ENCODE measurements around the gene VCY1B.
"Not testable (repeated sequence)": the region's sequence is repeated elsewhere in the genome, so short reads cannot be mapped to it uniquely, and the experiment has no call there.

The VCY1B gene

DNA sequence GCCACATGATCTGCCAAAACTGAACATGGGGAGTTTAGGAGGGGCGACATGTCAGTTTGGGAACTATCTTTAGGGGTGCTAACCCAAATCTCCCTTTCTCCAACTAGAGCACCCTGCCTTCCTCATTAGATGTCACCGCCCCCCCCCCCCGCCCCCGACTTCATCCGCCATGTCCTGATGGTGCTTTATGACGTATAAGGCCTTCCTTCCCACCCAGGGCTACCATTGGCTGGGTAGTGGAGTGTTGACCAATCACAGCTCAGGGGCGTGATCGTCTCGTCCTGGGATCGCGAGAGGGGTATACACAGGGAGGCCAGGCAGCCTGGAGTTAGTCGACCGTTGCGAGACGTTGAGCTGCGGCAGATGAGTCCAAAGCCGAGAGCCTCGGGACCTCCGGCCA lies at the start of gene VCY1B:
Gene VCY1B, plus strand, starts transcription at position 301 of the 400 bp plus-strand sequence. Its CDS starts 63 bp downstream, at position 364.
- DNase-seq (ENCODE audit: low read depth in 2 of 2, low spot score in 1 of 2), result not testable (repeated sequence)

- not testable (repeated sequence) for DNase-seq (ENCODE audit: low read depth in 2 of 2, low spot score in 1 of 2)
Observed at GRCh38 chrY:14011916-14012315, 44.1 kb upstream of the VCY1B start.

GRCh38 chrY:14030395-14030794 lies 25.6 kb upstream of the VCY1B start:
- not testable (repeated sequence) for DNase-seq (ENCODE audit: low read depth in 2 of 2, low spot score in 1 of 2)

DNA sequence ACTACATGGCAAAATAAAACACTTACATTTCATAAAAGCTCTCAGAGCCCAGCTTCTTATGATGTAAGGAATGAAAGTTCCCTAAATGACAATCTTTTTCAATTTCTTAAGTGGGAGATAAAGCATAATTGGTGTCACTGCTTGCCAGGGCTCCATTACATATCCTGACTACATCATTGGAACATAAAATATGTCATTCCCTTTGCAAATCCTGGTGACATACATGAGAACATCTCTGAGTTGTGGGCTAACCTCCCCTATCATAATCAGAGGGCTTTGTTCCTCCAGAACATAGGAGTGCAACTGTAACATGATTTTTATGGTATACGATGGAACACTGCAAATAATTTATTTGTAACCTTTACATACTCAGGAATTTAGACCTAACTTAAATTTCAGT lies 29.9 kb downstream of the VCY1B start:
- no peak for DNase-seq (ENCODE audit: low read depth in 2 of 2, low spot score in 1 of 2)
